ENCODE measurements around the gene HMGCL. TPM values are rescaled to one million over a fixed set of nuclear protein-coding genes. Genes with fewer than 3 reads are reported as not detected.

Gene HMGCL
- total and polyA plus RNA-seq, 2 of the 13 experiments (the other 11 are each of a cell fraction or from before 2014, with no cell fraction given): 21.3 to 41.4 TPM

DNA sequence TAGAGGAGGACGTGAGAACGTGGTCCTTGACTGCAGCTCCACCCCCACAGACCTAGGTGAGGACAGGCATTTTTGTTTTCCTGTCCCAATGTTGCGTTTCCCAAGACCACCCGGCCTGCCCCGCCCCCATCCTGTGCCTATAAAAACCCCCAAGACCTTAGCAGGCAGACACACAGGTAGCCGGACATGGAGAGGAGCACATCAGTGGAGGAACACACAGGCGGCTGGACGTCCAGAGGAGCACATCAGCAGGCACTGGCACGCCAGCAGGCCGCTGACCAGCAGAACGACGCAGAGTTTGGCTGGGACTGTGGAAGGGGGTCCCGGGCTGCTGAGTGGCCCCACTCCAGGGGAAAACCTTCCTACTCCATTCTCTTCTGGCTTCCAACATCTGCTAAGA is 12.7 kb upstream of the HMGCL start:
- DNase-seq (ENCODE audit: low spot score) (no peak), ATAC-seq (peak; percentile 74), FAIRE-seq (no peak)
- Histone ChIP-seq H3K79me2 (ENCODE audit: insufficient read depth, low read length) (no peaks in the 10 kb centered on the region), H3K4me3 (replicated peaks in 1 of 3; ENCODE audit: insufficient read depth in 1 of 3, low read depth in 2 of 3, low read length in 3 of 3) (peak overlapping the region; percentile 47 to 71 (median 48); a peak in 5 of 6 replicates), H3K9ac (ENCODE audit: insufficient read depth, low read depth, low read length) (peak overlapping the region; percentile 45; the same call in 1 of the 2 replicates), H4K20me1 (ENCODE audit: insufficient read depth, low read length) (no peaks in the 10 kb centered on the region), H3K4me1 (ENCODE audit: insufficient read depth, low read length) (peaks cover 22% of the 10 kb centered on the region), H2AFZ (ENCODE audit: low read length) (no peak overlapping the region), H3K4me2 (ENCODE audit: low read depth, low read length) (peak overlapping the region; percentile 95), H3K36me3 (replicated peaks in 1 of 2; ENCODE audit: control insufficient read depth in 1 of 2, insufficient read depth in 2 of 2, low read length in 2 of 2) (no peaks in the 10 kb centered on the region), H3K27ac (ENCODE audit: extremely low read length, insufficient read depth, low read length) (no peak overlapping the region), H3K27me3 (ENCODE audit: control insufficient read depth in 1 of 2, insufficient read depth in 2 of 2, low read length in 2 of 2) (peaks cover 0 to 6% of the 10 kb centered on the region in 2 experiments; a peak in 3 of 5 replicates), H3K9me3 (ENCODE audit: low read length) (no peaks in the 10 kb centered on the region)
- no TSS peak for BruUV-seq (replicated peaks)
- CTCF ChIA-PET (ENCODE audit: low intra/inter-chr PET ratio, low total read pairs): no interaction called here
- POLR2A ChIA-PET: interaction anchor here (2.5 kb wide), 1 partner anchor 13 kb away, joined by 12 read pairs; the partner anchor contains the start of gene HMGCL
- TF ChIP-seq ZNF709 (CRISPR knock-in tag; IDR thresholded peaks at IDR 0.05): no peak
- TF ChIP-seq ZNF263 (CRISPR knock-in tag; IDR thresholded peaks at IDR 0.05): peak; percentile 83
- TF ChIP-seq POLR2A (IDR thresholded peaks at IDR 0.05; ENCODE audit: insufficient read depth in 1 of 2, low read depth in 2 of 2, low read length in 2 of 2): 0 out of 4 replicates have a peak, but pooled peaks of 1 of the 2 experiments have one; percentile 40
- TF ChIP-seq ZNF780A (CRISPR knock-in tag; IDR thresholded peaks at IDR 0.05): no peak
- TF ChIP-seq HDAC1 (CRISPR knock-in tag; IDR thresholded peaks at IDR 0.05): peak; percentile 34; the same call in 1 of the 2 replicates
- TF ChIP-seq, protein P1, sequence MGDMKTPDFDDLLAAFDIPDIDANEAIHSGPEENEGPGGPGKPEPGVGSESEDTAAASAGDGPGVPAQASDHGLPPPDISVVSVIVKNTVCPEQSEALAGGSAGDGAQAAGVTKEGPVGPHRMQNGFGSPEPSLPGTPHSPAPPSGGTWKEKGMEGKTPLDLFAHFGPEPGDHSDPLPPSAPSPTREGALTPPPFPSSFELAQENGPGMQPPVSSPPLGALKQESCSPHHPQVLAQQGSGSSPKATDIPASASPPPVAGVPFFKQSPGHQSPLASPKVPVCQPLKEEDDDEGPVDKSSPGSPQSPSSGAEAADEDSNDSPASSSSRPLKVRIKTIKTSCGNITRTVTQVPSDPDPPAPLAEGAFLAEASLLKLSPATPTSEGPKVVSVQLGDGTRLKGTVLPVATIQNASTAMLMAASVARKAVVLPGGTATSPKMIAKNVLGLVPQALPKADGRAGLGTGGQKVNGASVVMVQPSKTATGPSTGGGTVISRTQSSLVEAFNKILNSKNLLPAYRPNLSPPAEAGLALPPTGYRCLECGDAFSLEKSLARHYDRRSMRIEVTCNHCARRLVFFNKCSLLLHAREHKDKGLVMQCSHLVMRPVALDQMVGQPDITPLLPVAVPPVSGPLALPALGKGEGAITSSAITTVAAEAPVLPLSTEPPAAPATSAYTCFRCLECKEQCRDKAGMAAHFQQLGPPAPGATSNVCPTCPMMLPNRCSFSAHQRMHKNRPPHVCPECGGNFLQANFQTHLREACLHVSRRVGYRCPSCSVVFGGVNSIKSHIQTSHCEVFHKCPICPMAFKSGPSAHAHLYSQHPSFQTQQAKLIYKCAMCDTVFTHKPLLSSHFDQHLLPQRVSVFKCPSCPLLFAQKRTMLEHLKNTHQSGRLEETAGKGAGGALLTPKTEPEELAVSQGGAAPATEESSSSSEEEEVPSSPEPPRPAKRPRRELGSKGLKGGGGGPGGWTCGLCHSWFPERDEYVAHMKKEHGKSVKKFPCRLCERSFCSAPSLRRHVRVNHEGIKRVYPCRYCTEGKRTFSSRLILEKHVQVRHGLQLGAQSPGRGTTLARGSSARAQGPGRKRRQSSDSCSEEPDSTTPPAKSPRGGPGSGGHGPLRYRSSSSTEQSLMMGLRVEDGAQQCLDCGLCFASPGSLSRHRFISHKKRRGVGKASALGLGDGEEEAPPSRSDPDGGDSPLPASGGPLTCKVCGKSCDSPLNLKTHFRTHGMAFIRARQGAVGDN (CRISPR knock-in tag; IDR thresholded peaks at IDR 0.05): peak; percentile 64
- TF ChIP-seq, protein P2, sequence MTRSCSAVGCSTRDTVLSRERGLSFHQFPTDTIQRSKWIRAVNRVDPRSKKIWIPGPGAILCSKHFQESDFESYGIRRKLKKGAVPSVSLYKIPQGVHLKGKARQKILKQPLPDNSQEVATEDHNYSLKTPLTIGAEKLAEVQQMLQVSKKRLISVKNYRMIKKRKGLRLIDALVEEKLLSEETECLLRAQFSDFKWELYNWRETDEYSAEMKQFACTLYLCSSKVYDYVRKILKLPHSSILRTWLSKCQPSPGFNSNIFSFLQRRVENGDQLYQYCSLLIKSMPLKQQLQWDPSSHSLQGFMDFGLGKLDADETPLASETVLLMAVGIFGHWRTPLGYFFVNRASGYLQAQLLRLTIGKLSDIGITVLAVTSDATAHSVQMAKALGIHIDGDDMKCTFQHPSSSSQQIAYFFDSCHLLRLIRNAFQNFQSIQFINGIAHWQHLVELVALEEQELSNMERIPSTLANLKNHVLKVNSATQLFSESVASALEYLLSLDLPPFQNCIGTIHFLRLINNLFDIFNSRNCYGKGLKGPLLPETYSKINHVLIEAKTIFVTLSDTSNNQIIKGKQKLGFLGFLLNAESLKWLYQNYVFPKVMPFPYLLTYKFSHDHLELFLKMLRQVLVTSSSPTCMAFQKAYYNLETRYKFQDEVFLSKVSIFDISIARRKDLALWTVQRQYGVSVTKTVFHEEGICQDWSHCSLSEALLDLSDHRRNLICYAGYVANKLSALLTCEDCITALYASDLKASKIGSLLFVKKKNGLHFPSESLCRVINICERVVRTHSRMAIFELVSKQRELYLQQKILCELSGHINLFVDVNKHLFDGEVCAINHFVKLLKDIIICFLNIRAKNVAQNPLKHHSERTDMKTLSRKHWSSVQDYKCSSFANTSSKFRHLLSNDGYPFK (CRISPR knock-in tag; IDR thresholded peaks at IDR 0.05; ENCODE audit: borderline replicate concordance): 0 out of 2 replicates have a peak, but pooled peaks have one; percentile 18
- TF ChIP-seq, protein P3, sequence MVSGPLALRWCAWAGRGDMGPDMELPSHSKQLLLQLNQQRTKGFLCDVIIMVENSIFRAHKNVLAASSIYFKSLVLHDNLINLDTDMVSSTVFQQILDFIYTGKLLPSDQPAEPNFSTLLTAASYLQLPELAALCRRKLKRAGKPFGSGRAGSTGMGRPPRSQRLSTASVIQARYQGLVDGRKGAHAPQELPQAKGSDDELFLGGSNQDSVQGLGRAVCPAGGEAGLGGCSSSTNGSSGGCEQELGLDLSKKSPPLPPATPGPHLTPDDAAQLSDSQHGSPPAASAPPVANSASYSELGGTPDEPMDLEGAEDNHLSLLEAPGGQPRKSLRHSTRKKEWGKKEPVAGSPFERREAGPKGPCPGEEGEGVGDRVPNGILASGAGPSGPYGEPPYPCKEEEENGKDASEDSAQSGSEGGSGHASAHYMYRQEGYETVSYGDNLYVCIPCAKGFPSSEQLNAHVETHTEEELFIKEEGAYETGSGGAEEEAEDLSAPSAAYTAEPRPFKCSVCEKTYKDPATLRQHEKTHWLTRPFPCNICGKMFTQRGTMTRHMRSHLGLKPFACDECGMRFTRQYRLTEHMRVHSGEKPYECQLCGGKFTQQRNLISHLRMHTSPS (CRISPR knock-in tag; IDR thresholded peaks at IDR 0.05; ENCODE audit: low read depth): 0 out of 2 replicates have a peak, but pooled peaks have one; percentile 15
- 0 out of 2 replicates have a peak, but pooled peaks have one; percentile 23 for TF ChIP-seq ZFX (CRISPR knock-in tag; IDR thresholded peaks at IDR 0.05; ENCODE audit: low read depth)
- TF ChIP-seq, protein P4, sequence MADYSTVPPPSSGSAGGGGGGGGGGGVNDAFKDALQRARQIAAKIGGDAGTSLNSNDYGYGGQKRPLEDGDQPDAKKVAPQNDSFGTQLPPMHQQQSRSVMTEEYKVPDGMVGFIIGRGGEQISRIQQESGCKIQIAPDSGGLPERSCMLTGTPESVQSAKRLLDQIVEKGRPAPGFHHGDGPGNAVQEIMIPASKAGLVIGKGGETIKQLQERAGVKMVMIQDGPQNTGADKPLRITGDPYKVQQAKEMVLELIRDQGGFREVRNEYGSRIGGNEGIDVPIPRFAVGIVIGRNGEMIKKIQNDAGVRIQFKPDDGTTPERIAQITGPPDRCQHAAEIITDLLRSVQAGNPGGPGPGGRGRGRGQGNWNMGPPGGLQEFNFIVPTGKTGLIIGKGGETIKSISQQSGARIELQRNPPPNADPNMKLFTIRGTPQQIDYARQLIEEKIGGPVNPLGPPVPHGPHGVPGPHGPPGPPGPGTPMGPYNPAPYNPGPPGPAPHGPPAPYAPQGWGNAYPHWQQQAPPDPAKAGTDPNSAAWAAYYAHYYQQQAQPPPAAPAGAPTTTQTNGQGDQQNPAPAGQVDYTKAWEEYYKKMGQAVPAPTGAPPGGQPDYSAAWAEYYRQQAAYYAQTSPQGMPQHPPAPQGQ (CRISPR knock-in tag; IDR thresholded peaks at IDR 0.05; ENCODE audit: borderline replicate concordance): 0 out of 2 replicates have a peak, but pooled peaks have one; percentile 17
- in situ Hi-C loops (cut with HindIII; ENCODE audit: extremely low pct_ligation_motif_present, low pct_unique_long_range_greater_than_20kb): no loop called here
- intact Hi-C loops (cut with micrococcal nuclease; ENCODE audit: unreplicated experiment): no loop called here
- 2% methylated on average over 11 of the region's 13 CpGs for WGBS (ENCODE audit: low lambda C conversion rate)
